Measurements from ENCODE around the gene SAMMSON. TPM values are rescaled to one million over a fixed set of nuclear protein-coding genes. Genes with fewer than 3 reads are reported as not detected.

The SAMMSON gene
- total and polyA plus RNA-seq, 4 donors, result not detected

DNA sequence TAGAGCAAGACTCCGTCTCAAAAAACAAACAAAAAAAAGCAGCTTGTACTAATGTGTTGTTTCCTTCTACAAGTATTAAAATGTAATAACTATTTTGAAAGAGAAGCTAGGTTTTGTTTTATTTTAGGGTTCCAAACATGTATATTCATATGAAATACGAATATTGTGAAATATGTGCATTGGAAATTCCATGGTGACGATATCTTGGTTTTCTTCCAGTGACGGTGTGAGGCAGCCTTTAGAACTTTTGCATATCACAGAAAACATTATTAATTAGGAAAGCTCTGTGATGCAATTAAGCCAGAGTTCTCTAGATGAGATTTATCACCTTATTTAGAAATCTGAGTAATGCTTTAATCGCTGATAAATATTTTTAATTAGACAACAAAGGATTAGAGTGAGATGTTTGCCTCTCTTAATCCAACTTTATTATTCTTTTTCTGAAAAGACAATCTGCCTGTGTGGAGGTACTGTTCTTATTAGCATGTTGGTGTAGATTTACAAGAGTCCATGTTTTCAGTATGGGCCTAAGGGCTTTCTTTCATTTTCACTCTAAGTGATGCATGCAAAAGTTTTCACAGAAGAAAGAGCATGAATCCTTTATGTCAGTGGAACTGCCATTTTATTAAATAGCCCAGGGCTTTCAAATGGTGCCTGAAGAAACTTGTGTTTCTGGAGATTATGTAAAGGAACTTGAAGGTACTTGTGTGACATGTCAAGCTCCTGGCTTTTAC is 37.7 kb upstream of the SAMMSON start:
- TF ChIP-seq RAD21 (IDR thresholded peaks at IDR 0.05) (no peak), TAF1 (conservative IDR thresholded peaks at IDR 0.05) (no peak), JUND (IDR thresholded peaks at IDR 0.05) (no peak), RXRA (IDR thresholded peaks at IDR 0.05) (no peak)
- TF ChIP-seq, protein P1, sequence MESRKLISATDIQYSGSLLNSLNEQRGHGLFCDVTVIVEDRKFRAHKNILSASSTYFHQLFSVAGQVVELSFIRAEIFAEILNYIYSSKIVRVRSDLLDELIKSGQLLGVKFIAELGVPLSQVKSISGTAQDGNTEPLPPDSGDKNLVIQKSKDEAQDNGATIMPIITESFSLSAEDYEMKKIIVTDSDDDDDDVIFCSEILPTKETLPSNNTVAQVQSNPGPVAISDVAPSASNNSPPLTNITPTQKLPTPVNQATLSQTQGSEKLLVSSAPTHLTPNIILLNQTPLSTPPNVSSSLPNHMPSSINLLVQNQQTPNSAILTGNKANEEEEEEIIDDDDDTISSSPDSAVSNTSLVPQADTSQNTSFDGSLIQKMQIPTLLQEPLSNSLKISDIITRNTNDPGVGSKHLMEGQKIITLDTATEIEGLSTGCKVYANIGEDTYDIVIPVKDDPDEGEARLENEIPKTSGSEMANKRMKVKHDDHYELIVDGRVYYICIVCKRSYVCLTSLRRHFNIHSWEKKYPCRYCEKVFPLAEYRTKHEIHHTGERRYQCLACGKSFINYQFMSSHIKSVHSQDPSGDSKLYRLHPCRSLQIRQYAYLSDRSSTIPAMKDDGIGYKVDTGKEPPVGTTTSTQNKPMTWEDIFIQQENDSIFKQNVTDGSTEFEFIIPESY (IDR thresholded peaks at IDR 0.05), result no peak
- no peaks in the 10 kb centered on the region for H3K9me3 ChIP-seq (ENCODE audit: control insufficient read depth in 4 of 4, low read length in 3 of 4)
- H3K36me3 ChIP-seq (ENCODE audit: control insufficient read depth in 4 of 4, insufficient read depth in 3 of 4, low read depth in 1 of 4, low read length in 3 of 4), result peaks cover 0 to 8% (median 4%) of the 10 kb centered on the region in 4 donors
- H3K4me1 ChIP-seq (ENCODE audit: control insufficient read depth in 4 of 4, insufficient read depth in 4 of 4, low read length in 3 of 4), result no peaks in the 10 kb centered on the region
- H3K9ac ChIP-seq (ENCODE audit: low read depth in 1 of 2, low read length in 2 of 2), result no peak overlapping the region
- H3K4me3 ChIP-seq (ENCODE audit: low read depth in 1 of 3, low read length in 3 of 3), result no peak overlapping the region
- no peak for DNase-seq (ENCODE audit: low spot score)
- no peak overlapping the region for H3K27ac ChIP-seq (ENCODE audit: low read depth in 1 of 2, low read length in 2 of 2)
- 97% methylated on average over 5 of the region's 5 CpGs for WGBS
- no peaks in the 10 kb centered on the region for H3K27me3 ChIP-seq (ENCODE audit: control insufficient read depth in 4 of 4, insufficient read depth in 4 of 4, low read length in 3 of 4)

DNA sequence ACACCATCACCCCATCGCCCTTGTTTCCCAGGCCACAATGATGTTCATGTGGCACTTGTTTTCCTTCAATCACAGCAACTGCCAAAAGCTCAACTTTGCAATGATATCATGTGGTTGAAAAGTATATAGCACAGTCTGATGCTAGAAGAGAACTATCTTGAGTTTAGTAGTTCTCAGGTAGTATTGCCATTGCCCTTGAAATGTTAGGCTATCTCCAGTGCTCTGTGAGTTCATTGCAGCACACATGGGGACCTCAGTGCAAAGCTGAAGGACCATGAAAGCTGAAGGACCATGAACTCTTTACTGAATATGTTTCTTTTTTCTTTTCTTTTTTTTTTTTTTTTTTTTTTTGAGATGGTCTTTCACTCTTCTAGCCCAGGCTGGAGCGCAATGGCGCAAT is 35.9 kb upstream of the SAMMSON start:
- Histone ChIP-seq H3K9ac (ENCODE audit: low read depth in 1 of 2, low read length in 2 of 2) (no peak overlapping the region), H3K9me3 (ENCODE audit: control insufficient read depth in 4 of 4, low read length in 3 of 4) (no peaks in the 10 kb centered on the region), H3K4me1 (ENCODE audit: control insufficient read depth in 4 of 4, insufficient read depth in 4 of 4, low read length in 3 of 4) (no peaks in the 10 kb centered on the region), H3K4me3 (ENCODE audit: low read depth in 1 of 3, low read length in 3 of 3) (no peak overlapping the region), H3K36me3 (ENCODE audit: control insufficient read depth in 4 of 4, insufficient read depth in 3 of 4, low read depth in 1 of 4, low read length in 3 of 4) (peaks cover 0 to 8% (median 4%) of the 10 kb centered on the region in 4 donors), H3K27ac (ENCODE audit: low read depth in 1 of 2, low read length in 2 of 2) (no peak overlapping the region), H3K27me3 (ENCODE audit: control insufficient read depth in 4 of 4, insufficient read depth in 4 of 4, low read length in 3 of 4) (no peaks in the 10 kb centered on the region)
- TF ChIP-seq FOXA1 (IDR thresholded peaks at IDR 0.05) (no peak), JUND (IDR thresholded peaks at IDR 0.05) (no peak), HNF4G (IDR thresholded peaks at IDR 0.05) (no peak), TAF1 (conservative IDR thresholded peaks at IDR 0.05) (no peak), FOXA2 (IDR thresholded peaks at IDR 0.05) (no peak), YY1 (IDR thresholded peaks at IDR 0.05) (no peak), GABPA (IDR thresholded peaks at IDR 0.05 in 1 of 2, conservative IDR thresholded peaks at IDR 0.05 in 1 of 2) (no peak), RAD21 (IDR thresholded peaks at IDR 0.05) (no peak), NR2F2 (IDR thresholded peaks at IDR 0.05) (no peak), RXRA (IDR thresholded peaks at IDR 0.05) (no peak), SP1 (IDR thresholded peaks at IDR 0.05) (no peak)
- TF ChIP-seq, protein P2, sequence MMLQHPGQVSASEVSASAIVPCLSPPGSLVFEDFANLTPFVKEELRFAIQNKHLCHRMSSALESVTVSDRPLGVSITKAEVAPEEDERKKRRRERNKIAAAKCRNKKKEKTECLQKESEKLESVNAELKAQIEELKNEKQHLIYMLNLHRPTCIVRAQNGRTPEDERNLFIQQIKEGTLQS (IDR thresholded peaks at IDR 0.05), result no peak
- TF ChIP-seq, protein P3, sequence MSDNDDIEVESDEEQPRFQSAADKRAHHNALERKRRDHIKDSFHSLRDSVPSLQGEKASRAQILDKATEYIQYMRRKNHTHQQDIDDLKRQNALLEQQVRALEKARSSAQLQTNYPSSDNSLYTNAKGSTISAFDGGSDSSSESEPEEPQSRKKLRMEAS (IDR thresholded peaks at IDR 0.05), result no peak
- TF ChIP-seq, protein P1 (IDR thresholded peaks at IDR 0.05), result no peak
- TF ChIP-seq, protein P4, sequence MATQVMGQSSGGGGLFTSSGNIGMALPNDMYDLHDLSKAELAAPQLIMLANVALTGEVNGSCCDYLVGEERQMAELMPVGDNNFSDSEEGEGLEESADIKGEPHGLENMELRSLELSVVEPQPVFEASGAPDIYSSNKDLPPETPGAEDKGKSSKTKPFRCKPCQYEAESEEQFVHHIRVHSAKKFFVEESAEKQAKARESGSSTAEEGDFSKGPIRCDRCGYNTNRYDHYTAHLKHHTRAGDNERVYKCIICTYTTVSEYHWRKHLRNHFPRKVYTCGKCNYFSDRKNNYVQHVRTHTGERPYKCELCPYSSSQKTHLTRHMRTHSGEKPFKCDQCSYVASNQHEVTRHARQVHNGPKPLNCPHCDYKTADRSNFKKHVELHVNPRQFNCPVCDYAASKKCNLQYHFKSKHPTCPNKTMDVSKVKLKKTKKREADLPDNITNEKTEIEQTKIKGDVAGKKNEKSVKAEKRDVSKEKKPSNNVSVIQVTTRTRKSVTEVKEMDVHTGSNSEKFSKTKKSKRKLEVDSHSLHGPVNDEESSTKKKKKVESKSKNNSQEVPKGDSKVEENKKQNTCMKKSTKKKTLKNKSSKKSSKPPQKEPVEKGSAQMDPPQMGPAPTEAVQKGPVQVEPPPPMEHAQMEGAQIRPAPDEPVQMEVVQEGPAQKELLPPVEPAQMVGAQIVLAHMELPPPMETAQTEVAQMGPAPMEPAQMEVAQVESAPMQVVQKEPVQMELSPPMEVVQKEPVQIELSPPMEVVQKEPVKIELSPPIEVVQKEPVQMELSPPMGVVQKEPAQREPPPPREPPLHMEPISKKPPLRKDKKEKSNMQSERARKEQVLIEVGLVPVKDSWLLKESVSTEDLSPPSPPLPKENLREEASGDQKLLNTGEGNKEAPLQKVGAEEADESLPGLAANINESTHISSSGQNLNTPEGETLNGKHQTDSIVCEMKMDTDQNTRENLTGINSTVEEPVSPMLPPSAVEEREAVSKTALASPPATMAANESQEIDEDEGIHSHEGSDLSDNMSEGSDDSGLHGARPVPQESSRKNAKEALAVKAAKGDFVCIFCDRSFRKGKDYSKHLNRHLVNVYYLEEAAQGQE (IDR thresholded peaks at IDR 0.05), result no peak
- DNase-seq (ENCODE audit: low spot score), result no peak
- WGBS, result 98% methylated on average over 3 of the region's 3 CpGs

Measured in liver (tissue), 9 donors.